Activated T-cell treated with anti-CD3 and anti-CD28 coated beads for 4 hours (primary cell): ENCODE data around the gene PRR20B.
"Not testable (repeated sequence)": the region's sequence is repeated elsewhere in the genome, so short reads cannot be mapped to it uniquely, and the experiment has no call there.

Experiments used
- DNase-seq: peaks from one replicate; pipeline ENCODE4 v3.0.0-alpha.2; 2020

Gene PRR20B

DNA sequence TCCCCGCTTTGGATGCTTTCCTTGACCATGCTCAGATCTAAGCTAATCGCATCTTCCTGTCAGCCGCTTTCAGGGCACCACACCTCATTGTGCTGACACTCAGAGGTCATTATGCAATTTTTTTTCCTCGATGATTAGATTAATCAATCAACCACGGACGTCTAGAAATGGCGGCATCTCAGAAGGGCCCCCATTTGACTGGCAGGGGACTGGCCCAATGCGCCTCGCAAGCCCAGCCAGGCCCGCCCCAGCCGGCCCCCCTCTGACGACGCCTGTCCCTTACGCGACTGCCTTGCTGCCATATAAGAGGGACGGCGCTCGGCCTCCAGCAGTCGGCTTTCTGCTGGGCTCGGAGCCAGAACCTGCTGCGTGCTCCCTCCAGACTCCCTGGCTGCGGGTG is at the start of gene PRR20B:
PRR20B (plus strand) TSS at position 301 of the 400 bp plus-strand sequence. CDS start 387 bp downstream, outside the sequence.
- not testable (repeated sequence) for DNase-seq

GRCh38 chr13:57114945-57115344 is 32.3 kb upstream of the PRR20B start:
- no peak for DNase-seq

- DNase-seq: no peak
Measured at GRCh38 chr13:57123681-57124080, 23.6 kb upstream of the PRR20B start.

DNA sequence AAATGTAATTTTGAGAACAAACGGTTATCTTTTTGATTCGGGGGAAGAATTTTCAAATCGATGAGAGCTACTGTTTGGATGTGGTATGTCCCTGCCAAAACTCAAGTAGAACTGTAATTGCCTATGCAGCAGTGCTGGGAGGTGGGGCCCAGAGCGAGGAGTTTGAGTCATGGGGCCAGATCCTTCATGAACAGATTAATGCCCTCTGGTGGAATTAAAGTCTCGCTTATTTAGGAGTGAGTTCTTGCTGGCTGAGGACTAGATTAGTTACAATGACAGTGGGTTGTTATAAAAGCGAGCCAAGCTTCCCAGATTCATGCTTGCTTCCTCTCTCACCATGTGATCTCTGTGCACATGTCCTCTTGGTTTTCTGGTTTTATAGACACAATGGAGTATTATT is 18.4 kb upstream of the PRR20B start:
- no peak for DNase-seq

DNA sequence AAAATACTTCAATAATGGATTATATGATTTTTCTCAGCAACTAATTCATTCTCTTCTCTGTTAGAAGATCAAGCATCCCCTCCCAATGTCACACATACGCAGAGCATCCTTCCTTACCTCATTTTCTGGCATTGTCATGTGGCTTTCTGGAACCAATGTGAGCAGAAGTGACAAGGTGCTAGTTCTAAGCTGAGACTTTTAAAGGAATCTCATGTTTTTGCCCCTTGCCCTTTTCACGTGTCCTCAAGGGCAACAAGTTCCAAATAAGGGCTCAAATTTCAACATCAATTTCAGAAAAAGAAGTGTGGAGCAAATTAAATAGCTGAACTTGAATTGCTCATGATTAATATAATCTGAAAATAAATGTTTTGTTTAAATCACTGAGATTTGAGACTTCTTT is 11.2 kb upstream of the PRR20B start:
- DNase-seq: no peak

DNA sequence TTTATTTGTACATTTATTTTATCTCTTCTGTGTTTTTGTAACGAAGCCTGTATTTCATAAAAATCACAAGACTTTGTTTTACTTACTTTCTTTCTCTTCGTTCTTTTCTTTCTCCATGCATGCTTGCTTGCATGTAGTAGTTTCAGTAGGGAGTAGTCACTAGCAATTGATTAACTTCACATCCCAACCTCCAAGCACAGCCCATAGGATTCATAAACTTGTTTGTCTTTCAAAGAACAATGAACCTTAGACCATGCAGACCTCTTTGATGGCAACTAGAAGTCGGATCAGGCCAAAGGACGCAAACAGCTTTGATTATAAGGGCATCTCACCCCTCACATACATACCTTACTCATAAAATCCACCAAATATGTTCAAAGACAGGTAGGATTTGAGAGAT is 9.7 kb upstream of the PRR20B start:
- DNase-seq: no peak

GRCh38 chr13:57138988-57139387 is 8.3 kb upstream of the PRR20B start:
- DNase-seq: no peak

DNA sequence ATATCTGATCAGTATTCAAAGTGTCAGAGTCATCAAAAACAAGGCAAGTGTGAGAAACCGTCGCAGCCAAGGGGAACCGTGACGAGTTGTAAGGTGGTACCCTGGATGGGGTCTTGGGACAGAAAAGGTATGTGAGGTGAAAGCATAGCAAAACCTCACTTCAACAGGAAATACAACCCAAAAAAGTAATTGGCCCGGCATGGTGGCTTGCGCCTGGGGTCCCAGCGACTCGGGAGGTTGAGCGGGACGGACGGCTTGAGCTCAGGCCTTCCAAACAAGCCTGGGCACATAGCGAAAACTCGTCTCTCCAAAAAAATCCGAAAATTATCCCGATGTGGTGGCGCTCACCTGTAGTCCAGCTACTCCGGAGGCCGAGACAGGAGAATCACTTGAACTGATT is 7.5 kb upstream of the PRR20B start:
- DNase-seq: not testable (repeated sequence)

DNA sequence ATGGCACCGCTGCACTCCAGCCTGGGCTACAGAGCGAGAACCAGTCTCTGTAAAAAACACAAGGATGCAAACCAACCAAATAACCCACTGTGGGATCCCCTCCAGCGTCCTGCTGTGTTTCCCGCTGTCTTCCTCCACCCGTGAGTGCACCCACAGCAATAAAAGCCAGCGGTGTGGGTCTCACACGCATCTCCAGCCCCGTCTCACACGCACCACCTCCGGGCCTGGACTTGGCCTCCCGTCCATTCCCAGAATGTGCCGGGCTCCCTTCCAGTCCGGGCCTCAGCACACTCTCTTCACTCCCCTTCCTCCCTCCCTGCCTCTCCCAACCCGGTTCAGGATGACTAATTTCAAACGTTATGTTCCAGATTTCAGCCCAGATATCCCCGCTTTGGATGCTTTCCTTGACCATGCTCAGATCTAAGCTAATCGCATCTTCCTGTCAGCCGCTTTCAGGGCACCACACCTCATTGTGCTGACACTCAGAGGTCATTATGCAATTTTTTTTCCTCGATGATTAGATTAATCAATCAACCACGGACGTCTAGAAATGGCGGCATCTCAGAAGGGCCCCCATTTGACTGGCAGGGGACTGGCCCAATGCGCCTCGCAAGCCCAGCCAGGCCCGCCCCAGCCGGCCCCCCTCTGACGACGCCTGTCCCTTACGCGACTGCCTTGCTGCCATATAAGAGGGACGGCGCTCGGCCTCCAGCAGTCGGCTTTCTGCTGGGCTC is 6.9 kb upstream of the PRR20B start, which contains the start of gene PRR20A:
PRR20A (plus strand) TSS at position 684 of the 734 bp plus-strand sequence. CDS start 387 bp downstream, outside the sequence.
- DNase-seq: not testable (repeated sequence)

- DNase-seq: not testable (repeated sequence)
Measured at GRCh38 chr13:57148106-57148505, 818 bp downstream of the PRR20B start.

- DNase-seq: not testable (repeated sequence)
Measured at GRCh38 chr13:57153761-57154160, 6.5 kb downstream of the PRR20B start, which contains the start of gene PRR20C. Gene PRR20C (plus strand): TSS chr13:57154061. CDS start chr13:57154448, 387 bp downstream.

DNA sequence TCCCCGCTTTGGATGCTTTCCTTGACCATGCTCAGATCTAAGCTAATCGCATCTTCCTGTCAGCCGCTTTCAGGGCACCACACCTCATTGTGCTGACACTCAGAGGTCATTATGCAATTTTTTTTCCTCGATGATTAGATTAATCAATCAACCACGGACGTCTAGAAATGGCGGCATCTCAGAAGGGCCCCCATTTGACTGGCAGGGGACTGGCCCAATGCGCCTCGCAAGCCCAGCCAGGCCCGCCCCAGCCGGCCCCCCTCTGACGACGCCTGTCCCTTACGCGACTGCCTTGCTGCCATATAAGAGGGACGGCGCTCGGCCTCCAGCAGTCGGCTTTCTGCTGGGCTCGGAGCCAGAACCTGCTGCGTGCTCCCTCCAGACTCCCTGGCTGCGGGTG is 13.0 kb downstream of the PRR20B start, which contains the start of gene PRR20D:
PRR20D (plus strand) TSS at position 301 of the 400 bp plus-strand sequence. CDS start 387 bp downstream, outside the sequence.
- not testable (repeated sequence) for DNase-seq

GRCh38 chr13:57166897-57167296 is 19.6 kb downstream of the PRR20B start, which contains the start of gene PRR20E:
Gene PRR20E (plus strand): TSS chr13:57167197. CDS start chr13:57167584, 387 bp downstream.
- DNase-seq: not testable (repeated sequence)

GRCh38 chr13:57191667-57192066 is 44.4 kb downstream of the PRR20B start:
- no peak for DNase-seq
